Fibroblast of skin of left biceps (primary cell): Measurements from ENCODE around the gene GIGYF2.
"Not testable (repeated sequence)": the region's sequence is repeated elsewhere in the genome, so short reads cannot be mapped to it uniquely, and the experiment has no call there.

Experiments used
- DNase-seq, 2 experiments: peaks; one replicate each; pipeline ENCODE4 v3.0.0-alpha.2; 2013; ENCODE audit warnings: low read depth in 2 of 2

The GIGYF2 gene

GRCh38 chr2:232687382-232688160 lies 9.6 kb upstream of the GIGYF2 start:
- DNase-seq: no peak

- no peak for DNase-seq
Measured at GRCh38 chr2:232688201-232688600, 8.9 kb upstream of the GIGYF2 start.

DNA sequence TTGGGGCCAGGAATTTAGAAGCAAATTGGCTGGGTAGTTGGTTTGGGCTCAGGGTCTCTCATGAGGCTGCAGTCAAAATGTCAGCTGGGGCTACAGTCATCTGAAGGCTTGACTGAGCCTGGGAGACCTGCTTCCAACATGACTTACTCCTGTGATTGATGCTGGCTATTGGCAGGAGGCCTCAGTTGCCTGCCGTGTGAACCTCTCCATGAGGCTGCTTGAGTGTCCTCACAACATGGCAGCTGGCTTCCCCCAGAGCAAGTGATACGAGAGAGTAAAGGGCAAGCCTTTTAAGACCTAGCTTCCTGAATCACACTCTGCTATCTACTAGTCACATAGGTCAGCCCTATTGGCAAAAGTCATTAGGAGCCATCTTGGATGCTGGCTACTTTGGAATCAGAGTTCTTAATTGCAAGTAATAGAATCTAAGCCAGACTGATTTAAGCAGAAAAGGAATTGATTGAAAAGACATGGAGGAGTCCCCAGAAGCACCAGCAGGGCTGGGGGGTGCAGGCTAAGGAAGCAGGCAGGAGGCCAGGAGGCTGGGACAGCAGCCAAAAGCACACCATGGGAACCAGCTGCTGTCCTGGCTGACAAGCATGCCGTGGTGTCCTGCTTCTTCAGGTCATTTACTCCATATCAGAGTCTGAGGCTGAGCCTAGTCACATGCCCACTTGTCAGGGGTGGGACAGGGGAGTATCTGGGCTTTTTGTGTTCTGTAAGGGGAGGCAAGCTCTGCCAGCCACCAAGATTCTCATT lies 7.8 kb upstream of the GIGYF2 start:
- no peak for DNase-seq

DNA sequence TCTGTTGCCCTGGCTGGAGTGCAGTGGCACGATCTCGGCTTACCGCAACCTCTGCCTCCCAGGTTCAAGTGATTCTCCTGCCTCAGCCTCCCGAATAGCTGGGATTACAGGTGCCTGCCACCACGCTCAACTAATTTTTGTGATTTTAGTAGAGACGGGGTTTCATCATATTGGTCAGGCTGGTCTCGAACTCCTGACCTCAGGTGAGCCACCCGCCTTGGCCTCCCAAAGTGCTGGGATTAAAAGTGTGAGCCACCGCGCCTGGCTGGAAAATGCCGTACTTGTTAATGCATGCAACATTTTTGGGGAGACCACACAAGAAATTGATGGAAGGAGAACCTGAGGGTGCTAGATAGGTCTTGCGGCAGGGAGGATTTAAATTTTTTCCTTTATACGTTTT lies 6.0 kb upstream of the GIGYF2 start:
- not testable (repeated sequence) for DNase-seq

- no peak for DNase-seq
Measured at GRCh38 chr2:232693344-232693743, 3.8 kb upstream of the GIGYF2 start.

DNA sequence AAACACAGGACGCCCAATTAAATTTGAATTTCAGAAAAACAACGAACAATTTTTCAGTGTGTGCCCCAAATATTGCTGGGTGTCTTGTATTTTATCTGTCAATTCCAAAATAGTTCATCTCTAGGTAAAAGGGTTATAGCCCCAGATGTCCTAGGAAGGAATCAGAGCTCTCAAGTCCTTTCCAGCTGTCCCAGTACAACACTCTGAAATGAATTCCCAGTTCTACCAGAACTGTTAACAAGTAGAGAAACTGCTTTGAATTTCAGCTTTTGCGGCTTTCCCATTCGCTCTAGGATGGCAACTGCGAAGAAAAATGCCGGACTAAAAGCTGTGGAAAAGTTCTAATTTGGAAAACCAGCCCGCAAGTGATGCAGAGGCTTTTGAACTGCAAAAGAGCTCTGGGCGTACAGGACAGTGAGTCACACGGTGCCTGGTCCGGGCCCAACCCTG lies 497 bp upstream of the GIGYF2 start:
- no peak for DNase-seq

GRCh38 chr2:232697807-232698110 lies 628 bp downstream of the GIGYF2 start:
- DNase-seq: no peak

DNA sequence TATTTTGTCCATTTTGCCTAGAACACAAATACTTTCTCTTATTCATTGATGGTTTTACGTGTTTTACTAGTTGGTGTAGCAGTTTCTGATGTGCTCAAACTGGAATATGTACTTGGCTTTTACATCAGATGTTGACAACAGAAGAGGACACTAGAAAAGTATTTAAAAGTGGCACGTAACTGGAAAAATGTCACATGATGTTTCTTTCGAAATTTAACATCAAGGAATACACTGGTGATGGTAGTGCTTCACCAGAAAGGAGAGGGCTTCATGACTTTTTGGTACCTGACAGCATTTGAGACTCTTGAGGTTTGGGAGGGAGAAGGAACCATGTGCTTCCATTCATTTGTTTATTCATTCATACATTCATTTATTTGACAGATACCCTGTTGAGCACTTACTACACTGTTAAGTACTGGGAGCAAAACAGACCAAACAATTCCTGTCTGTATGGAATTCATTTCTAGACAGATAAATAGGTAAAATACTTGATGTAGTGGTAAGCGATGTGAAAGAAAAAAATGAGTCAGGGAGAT lies 1.5 kb downstream of the GIGYF2 start:
- no peak for DNase-seq

DNA sequence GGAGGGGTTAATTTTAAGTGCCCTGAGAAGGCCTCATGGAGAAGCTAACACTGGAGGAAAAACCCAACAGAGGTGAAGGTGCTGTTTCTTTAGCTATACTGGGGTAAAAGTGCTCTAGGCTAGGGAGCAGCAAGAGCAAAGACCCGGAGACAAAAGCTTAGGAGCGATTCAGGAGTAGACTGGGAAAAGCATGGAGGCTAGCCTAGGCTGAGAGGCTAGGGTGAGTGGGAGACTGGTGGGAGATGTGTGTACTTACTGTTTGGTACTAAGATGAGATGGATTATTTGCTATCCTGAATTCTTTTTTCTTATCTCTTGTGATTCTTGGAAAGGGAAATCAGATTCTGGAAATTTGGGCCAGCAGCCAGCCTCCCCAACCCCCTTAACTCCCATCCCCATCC lies 2.0 kb downstream of the GIGYF2 start:
- no peak for DNase-seq

GRCh38 chr2:232700154-232700553 lies 3.0 kb downstream of the GIGYF2 start:
- DNase-seq: no peak

DNA sequence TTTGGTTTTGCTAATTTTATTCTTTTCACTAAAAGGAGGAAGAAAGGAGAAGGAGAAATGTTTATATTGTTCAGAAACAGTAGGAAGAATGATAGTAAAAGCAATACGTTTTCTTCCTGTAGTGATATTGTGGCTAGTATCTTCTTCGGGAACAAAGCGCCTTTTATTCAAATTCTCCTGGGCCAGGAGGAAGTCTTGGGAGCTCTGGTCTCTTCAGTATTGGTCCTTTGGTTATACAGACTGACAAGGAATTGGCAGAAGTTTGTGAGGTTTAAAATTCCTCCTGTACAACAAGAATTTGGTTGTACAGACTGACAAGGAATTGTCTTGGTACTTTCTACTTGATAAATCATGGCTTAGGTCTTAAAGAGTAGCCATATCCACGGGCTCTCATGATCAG lies 9.9 kb downstream of the GIGYF2 start:
- DNase-seq: no peak

DNA sequence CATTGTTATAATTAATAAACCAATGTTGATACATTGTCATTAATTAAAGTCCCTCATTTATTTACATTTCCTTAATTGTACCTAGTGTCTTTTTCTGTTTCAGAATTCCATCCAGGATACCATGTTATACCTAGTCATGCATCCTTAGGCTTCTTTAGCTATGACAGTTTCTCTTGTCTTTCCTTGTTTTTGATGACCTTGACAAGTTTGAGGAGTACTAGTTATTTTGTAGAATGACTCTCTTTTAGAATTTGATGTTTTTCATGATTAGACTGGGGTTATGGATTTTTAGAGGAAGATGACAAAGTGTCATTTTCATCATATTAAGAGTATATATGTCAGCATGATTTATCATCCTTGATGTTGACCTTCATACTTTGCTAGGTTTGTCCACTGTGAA lies 16.4 kb downstream of the GIGYF2 start:
- DNase-seq: no peak

DNA sequence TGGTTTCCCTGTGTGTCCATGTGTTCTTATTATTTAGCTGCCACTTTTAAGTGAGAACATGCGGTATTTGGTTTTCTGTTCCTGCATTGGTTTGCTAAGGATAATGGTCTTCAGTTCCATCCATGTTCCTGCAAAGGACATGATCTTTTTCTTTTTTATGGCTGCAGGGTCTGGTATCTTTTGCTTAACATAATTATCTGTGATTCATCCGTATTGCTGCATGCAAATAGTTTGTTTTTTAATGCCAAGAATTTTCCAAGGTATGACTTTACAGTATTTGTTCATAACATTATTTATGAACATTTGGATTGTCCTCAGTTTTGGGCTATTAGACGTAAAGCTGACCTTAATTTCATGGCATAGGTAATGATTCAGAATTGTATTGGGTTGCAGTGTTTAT lies 17.8 kb downstream of the GIGYF2 start:
- DNase-seq: no peak

DNA sequence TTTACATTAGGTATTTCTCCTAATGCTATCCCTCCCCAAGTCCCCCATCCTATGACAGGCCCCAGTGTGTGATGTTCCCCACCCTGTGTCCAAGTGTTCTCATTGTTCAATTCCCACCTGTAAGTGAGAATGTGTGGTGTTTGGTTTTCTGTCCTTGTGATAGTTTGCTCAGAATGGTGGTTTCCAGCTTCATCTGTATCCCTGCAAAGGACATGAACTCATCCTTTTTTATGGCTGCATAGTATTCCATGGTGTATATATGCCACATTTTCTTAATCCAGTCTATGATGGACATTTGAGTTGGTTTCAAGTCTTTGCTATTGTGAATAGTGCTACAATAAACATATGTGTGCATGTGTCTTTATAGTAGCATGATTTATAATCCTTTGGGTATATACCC lies 22.9 kb downstream of the GIGYF2 start:
- not testable (repeated sequence) for DNase-seq

- no peak for DNase-seq
Measured at GRCh38 chr2:232721261-232721660, 24.1 kb downstream of the GIGYF2 start.

DNA sequence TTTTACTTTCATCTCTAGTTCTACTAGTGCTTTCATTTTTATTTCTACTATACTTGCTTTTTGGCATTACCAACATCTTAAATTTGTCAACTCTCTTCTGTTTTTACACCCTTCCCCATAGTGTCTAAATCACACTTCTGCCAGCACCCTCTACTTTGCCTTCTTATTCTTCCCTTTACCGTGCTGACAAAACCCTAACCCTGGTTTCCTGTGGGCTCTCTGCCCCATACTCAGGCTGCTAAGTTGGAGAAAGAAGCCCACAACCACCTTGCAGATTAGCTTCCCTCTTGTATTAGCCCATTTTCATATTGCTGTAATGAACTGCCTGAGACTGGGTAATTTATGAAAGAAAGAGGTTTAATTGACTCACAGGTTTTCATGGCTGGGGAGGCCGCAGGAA lies 24.8 kb downstream of the GIGYF2 start:
- DNase-seq: no peak

GRCh38 chr2:232723027-232723426 lies 25.9 kb downstream of the GIGYF2 start:
- DNase-seq: no peak

DNA sequence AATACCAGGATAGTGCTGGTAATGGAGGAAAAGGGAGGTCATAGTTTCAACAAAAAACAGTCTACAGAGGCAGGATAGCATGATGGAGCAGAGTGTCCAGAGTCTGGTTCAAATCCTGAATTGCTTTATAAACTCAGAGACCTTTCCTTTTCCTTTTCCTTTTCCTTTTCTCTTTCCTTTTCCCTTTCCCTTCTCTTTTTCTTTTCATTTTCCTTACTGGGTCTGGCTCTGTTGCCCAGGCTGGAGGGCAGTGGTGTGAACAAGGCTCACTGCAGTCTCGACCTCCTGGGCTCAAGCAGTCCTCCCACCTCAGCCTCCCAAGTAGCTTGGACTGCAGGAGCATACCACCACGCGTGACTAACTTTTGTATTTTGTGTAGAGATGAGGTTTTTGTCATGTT lies 31.7 kb downstream of the GIGYF2 start:
- DNase-seq: no peak

DNA sequence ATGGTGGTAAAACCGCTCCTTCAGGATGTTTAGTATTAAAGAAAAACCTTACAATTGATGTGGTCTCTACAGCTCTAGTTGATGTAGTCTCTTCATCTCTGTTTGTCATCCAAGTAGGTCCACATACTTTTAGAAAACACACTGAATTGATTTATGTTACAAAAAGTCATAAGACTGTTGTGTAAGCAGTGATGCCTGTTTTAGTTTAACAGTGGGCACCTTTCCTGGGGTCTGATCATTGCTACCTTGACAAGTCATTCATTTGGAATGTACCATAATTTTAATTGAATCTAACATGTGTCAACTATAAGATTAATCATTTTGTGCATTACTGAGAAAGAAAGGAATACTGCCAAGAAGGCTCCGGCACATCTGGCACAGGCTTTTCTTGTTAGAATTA lies 34.3 kb downstream of the GIGYF2 start:
- DNase-seq: peak; percentile 52 to 58

DNA sequence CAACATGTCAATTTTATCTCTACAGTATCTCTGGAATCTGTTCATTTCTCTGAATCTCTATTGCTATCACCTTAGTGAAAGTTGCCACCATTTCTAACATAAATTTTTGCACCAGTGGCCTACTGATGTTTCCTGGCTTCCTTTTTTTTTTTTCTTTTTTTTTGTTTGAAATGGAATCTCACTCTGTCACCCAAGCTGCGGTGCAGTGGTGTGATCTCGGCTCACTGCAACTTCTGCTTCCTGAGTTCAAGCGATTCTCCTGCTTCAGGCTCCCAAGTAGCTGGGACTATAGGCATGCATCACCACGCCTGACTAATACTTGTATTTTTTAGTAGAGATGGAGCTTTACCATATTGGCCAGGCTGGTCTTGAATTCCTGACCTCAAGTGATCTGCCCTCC lies 44.2 kb downstream of the GIGYF2 start:
- no peak for DNase-seq

DNA sequence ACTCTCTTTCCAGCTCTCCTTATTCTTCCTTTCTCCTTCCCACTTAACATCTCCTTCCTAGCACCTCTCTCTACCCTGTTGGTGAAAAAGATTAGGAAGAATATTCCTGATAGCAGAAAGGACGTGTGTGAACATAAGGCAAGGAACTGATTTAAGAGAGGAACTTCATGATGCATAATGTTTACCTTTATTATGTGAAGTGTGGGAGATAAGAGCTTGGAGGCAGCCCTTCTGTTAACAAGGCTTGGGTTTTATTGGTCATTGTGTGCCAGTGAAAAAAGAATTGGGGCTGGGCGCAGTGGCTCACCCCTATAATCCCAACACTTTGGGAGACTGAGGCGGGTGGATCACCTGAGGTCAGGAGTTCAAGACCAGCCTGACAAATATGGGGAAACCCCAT lies 44.8 kb downstream of the GIGYF2 start:
- DNase-seq: no peak

- no peak for DNase-seq
Measured at GRCh38 chr2:232744963-232745362, 47.8 kb downstream of the GIGYF2 start.

GRCh38 chr2:232748038-232748437 lies 50.9 kb downstream of the GIGYF2 start:
- no peak for DNase-seq
